ENCODE measurements around the gene CPNE6. TPM values are rescaled to one million over a fixed set of nuclear protein-coding genes. Genes with fewer than 3 reads are reported as not detected.

The CPNE6 gene
- total RNA-seq, 1 donor from 2014 or later, result not detected

- H3K4me3 ChIP-seq (ENCODE audit: low read depth, low read length), result no peak overlapping the region
- no peaks in the 10 kb centered on the region for H3K36me3 ChIP-seq (ENCODE audit: control insufficient read depth, insufficient read depth, low read length)
- no peak for DNase-seq (ENCODE audit: low read depth)
- no peak for TF ChIP-seq CTCF (IDR thresholded peaks at IDR 0.05; ENCODE audit: insufficient read depth, low read length, poor library complexity, severe bottlenecking)
- H3K27me3 ChIP-seq (ENCODE audit: control insufficient read depth, insufficient read depth, low read length), result peaks cover 29% of the 10 kb centered on the region
Measured at GRCh38 chr14:24067133-24068082, 4.0 kb upstream of the CPNE6 start.

GRCh38 chr14:24068711-24069410 is 2.5 kb upstream of the CPNE6 start:
- H3K27me3 ChIP-seq (ENCODE audit: control insufficient read depth, insufficient read depth, low read length), result peaks cover 41% of the 10 kb centered on the region
- DNase-seq (ENCODE audit: low read depth), result no peak

GRCh38 chr14:24069411-24069735 is 2.0 kb upstream of the CPNE6 start:
- no peak for TF ChIP-seq CTCF (IDR thresholded peaks at IDR 0.05; ENCODE audit: insufficient read depth, low read length, poor library complexity, severe bottlenecking)
- Histone ChIP-seq H3K27me3 (ENCODE audit: control insufficient read depth, insufficient read depth, low read length) (peaks cover 38% of the 10 kb centered on the region), H3K36me3 (ENCODE audit: control insufficient read depth, insufficient read depth, low read length) (no peaks in the 10 kb centered on the region), H3K4me3 (ENCODE audit: low read depth, low read length) (no peak overlapping the region)
- DNase-seq (ENCODE audit: low read depth), result no peak

More at GRCh38 chr14:24068711-24069410, 2.5 kb upstream of the CPNE6 start:
- no peak for TF ChIP-seq CTCF (IDR thresholded peaks at IDR 0.05; ENCODE audit: insufficient read depth, low read length, poor library complexity, severe bottlenecking)
- Histone ChIP-seq H3K4me3 (ENCODE audit: low read depth, low read length) (no peak overlapping the region), H3K36me3 (ENCODE audit: control insufficient read depth, insufficient read depth, low read length) (no peaks in the 10 kb centered on the region)

- Histone ChIP-seq H3K4me3 (ENCODE audit: low read depth, low read length) (no peak overlapping the region), H3K27me3 (ENCODE audit: control insufficient read depth, insufficient read depth, low read length) (peaks cover 38% of the 10 kb centered on the region), H3K36me3 (ENCODE audit: control insufficient read depth, insufficient read depth, low read length) (no peaks in the 10 kb centered on the region)
- DNase-seq (ENCODE audit: low read depth), result no peak
- TF ChIP-seq CTCF (IDR thresholded peaks at IDR 0.05; ENCODE audit: insufficient read depth, low read length, poor library complexity, severe bottlenecking), result no peak
Measured at GRCh38 chr14:24070285-24071143, 848 bp upstream of the CPNE6 start.

GRCh38 chr14:24071836-24072430 is 571 bp downstream of the CPNE6 start:
- DNase-seq (ENCODE audit: low read depth), result no peak
- Histone ChIP-seq H3K27me3 (ENCODE audit: control insufficient read depth, insufficient read depth, low read length) (peaks cover 36% of the 10 kb centered on the region), H3K4me3 (ENCODE audit: low read depth, low read length) (no peak overlapping the region), H3K36me3 (ENCODE audit: control insufficient read depth, insufficient read depth, low read length) (no peaks in the 10 kb centered on the region)
- TF ChIP-seq CTCF (IDR thresholded peaks at IDR 0.05; ENCODE audit: insufficient read depth, low read length, poor library complexity, severe bottlenecking), result no peak

Data from kidney epithelial cell (primary cell).